IPS-18c (cell line): Measurements from ENCODE around the gene SH3GL3.

Experiments
- H3K4me3 ChIP-seq: 2 replicates; pipeline ENCODE4 v1.7.0; 2013; ENCODE audit warnings: low read depth, mild to moderate bottlenecking, low read length, moderate library complexity; ENCODE audit not compliant: insufficient read depth
- H3K9me3 ChIP-seq: one replicate; pipeline ENCODE4 v1.6.1; 2013; ENCODE audit warnings: mild to moderate bottlenecking, low read length, moderate library complexity; ENCODE audit not compliant: control insufficient read depth, insufficient read depth

SH3GL3 gene, protein sequence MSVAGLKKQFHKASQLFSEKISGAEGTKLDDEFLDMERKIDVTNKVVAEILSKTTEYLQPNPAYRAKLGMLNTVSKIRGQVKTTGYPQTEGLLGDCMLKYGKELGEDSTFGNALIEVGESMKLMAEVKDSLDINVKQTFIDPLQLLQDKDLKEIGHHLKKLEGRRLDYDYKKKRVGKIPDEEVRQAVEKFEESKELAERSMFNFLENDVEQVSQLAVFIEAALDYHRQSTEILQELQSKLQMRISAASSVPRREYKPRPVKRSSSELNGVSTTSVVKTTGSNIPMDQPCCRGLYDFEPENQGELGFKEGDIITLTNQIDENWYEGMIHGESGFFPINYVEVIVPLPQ

DNA sequence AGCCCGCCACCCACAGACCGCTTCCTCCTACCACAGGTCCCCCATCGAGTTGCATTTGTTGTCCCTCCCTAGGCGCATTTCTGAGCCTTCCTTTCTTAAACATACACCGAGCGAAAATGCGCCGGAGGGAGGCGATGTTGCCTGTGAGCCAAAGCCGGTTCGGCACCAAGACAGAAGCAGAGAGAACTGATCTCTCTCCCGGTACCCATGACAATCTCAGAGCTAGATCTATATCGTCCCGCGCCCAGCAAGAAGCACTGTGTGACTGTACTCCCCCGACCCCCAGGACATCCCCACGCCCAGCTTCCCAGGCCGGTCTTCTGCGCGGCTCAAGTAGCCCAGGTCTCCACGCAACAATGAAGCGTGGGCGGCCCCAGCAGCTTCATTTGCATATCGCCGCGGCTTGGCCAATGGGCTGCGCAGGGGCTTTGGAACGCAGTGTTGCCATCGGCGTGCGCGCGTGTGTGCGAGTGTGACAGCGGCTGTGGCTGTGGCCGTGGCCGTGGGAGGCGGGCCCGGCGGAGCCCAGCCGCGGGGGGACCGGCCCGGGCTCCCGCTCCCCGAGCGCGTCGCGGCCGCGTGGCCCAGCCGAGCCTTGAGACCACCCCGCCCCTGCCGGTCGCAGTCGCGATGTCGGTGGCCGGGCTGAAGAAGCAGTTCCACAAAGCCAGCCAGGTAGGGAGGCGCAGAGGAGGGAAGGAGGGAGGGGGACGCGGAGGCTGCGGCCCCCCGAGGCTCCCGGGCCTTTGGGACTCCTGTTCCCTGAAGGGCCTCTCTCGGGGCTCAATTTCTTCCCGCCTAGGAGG lies at the start of gene SH3GL3:
Gene SH3GL3 (plus strand): TSS at position 438 of the 806 bp plus-strand sequence. CDS start 193 bp downstream, at position 631.
- Histone ChIP-seq H3K4me3 (peak within 1 kb of the TSS; percentile 57), H3K9me3 (no peaks in the 10 kb centered on the region)

DNA sequence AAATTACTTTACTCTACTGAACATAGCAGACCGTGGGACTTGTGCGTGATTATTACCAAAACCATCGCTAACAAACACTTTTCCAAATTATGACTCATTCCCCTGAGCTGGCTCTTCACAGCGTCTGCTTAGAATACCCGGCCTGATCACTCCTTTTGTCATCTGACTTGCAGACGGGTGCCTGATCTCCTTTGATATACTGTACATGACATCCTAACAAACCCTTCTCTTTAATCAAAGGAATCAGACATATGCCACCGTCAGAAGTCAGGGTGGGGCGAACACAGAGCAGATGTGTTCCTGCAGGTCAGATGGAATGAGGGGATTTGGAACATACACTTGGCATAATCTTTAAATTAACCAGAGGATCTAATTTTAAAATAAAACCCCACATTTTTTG lies 48.5 kb upstream of the SH3GL3 start:
- Histone ChIP-seq H3K9me3 (peaks cover 2% of the 10 kb centered on the region), H3K4me3 (no peak overlapping the region)

DNA sequence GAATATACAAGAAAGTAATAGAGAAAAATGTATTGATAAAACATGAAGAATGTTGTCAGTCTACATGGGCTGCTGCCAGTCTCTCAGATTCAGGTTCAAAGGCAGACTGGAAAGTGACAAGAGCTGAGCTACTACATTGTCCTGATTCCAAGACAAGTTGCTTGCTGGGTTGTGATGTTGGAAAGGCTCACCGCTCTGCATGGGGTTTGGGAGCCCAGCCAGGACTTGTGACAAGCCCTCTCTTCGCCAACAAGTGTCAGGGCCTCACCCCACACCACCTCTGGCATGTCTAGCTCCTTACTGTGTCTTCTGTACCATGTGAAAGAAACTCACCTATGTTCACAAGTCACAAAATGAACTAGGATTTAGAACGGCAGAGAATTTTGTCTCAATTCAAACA lies 43.0 kb upstream of the SH3GL3 start:
- Histone ChIP-seq H3K9me3 (peaks cover 2% of the 10 kb centered on the region), H3K4me3 (no peak overlapping the region)

DNA sequence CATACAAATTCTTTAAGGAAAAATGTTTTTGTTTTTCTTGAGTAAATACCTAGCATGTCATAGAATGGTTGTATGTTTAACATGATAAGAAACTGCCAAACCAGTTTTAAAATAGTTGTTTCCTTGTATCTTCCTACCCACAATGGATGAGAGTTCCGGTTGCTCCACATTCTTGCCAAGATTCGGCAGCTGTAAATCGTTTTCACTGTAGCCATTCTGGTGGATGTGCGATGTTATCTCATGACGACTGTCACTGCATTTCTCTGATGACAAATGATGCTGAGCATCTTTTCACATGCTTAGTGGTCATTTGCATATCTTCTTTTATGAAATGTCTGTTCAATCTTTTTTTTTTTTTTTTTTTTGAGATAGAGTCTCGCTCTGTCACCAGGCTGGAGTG lies 36.6 kb upstream of the SH3GL3 start:
- Histone ChIP-seq H3K4me3 (no peak overlapping the region), H3K9me3 (peaks cover 2% of the 10 kb centered on the region)

DNA sequence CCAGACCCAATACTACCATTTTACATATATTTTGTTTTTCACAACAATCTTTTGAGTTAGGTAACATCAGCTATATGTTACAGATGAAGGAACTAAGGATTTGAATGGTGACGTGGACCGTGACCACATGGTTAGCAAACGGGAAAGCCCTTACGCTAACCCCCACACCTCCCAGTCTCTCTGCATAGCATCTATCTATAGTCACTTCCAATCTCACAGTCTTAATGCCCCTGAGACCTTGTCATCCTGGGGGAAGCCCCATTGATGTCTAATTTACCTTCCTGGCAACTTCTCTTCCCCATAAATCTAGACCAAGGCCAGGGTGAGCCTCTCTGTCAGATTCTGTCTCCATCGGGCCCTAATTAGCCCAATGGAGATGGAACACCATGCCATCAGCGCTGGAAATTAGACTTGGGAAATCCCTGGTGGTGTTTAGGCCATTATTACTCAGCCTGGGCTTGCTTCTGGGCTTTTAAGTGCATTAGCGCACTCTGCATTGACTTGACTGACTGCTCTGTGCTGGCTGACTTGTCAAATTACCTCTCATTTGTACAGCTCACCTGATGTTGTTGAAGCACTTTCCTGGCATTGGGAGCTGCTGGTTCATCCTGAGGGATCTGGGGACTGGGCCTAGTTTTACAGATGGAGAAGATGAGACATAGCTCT lies 34.0 kb upstream of the SH3GL3 start:
- Histone ChIP-seq H3K9me3 (peaks cover 2% of the 10 kb centered on the region), H3K4me3 (no peak overlapping the region)

DNA sequence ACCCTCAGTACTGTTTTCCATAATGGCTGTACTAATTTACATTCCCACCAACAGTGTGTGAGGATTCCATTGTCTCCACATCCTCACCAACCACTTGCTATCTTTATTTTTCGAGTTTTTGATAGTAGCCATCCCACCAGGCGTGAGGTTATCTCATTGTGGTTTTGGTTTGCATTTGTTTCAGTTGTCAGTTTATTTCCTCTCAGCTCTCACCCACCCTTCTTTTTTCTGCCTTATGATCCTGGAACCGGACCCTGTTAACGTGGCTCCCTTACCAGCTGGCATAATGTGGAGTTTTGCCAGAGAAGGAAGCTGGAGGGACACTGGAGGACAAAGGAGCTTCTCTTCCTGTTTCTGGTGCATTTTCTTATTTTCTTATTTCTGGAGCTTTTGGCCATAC lies 25.1 kb upstream of the SH3GL3 start:
- Histone ChIP-seq H3K4me3 (no peak overlapping the region), H3K9me3 (no peaks in the 10 kb centered on the region)

DNA sequence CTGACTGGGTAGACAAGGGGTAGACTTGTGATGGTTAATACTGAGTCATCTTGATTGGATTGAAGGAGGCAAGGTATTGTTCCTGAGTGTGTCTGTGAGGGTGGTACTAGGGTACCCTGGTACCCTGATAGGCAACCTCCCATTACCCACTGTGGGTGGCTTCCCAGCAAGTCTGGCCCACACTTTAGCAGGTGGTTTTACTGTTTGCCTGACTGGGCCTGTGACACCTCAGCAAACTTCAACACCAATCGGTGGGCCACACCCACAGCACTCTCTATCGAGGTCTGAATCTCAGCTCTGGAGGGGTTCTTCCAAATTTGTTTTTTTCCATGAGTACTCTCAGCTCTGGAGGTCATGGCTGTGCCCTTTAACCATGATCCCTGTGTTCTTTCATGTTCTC lies 24.6 kb upstream of the SH3GL3 start:
- Histone ChIP-seq H3K9me3 (no peaks in the 10 kb centered on the region), H3K4me3 (no peak overlapping the region)

DNA sequence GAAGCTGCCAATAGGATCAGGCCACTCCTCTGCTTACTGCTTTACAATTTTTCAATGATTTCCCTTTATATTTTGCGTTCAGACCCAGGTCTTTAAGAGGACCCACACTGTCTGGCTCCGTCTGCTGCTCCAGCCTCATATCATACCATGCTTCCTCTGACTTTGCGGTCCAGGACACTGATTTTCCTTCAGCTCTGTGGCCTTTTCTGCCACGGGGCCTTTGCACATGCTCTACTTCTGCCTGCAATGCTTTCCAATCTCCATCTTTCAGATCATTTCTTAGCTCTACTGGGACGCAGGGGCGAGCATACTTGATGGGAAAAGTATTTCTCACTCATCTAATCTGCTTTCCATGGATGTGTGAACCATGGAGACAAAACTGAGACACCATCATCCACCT lies 23.0 kb upstream of the SH3GL3 start:
- Histone ChIP-seq H3K9me3 (peaks cover 4% of the 10 kb centered on the region), H3K4me3 (no peak overlapping the region)

DNA sequence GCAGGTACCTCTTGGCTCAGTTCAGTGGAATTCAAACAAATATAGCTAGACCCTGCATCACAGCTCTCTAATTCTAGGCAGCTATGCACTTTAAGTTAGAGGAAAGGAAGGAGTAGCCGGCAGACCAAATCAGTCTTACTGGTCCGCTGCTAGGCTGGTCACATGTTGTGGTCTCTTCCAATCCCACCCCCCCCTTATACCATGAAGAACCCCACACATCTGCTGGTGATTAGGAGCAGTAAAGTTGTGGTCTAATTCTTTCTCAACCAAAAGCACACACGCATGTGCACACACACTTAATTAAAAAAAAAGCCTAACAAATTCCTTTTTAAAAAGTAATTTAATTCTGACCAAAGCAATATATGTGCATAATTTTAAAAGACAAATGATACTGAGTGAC lies 16.7 kb upstream of the SH3GL3 start:
- H3K9me3 ChIP-seq, result peaks cover 4% of the 10 kb centered on the region

DNA sequence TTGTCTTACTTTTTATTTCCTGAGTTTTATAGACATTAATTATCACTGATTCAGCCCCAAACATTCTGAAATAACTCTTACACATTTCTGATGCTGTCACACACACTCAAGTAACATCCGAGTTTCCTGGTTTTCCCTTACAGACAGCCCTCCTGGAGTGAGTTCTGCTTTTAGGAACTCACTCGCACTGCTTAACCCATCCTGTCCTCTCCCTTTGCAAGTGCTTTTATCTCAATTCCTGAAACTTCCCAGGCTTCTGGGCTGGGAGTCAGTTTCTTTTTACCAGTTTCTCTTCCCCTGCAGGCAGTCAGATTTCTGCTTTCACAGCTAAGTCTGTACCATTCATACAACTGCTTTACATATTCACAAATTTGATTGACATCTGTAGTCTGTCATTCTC lies 15.6 kb upstream of the SH3GL3 start:
- Histone ChIP-seq H3K4me3 (no peak overlapping the region), H3K9me3 (peaks cover 4% of the 10 kb centered on the region)

More for the DNA sequence above, 16.7 kb upstream of the SH3GL3 start:
- H3K4me3 ChIP-seq, result no peak overlapping the region

DNA sequence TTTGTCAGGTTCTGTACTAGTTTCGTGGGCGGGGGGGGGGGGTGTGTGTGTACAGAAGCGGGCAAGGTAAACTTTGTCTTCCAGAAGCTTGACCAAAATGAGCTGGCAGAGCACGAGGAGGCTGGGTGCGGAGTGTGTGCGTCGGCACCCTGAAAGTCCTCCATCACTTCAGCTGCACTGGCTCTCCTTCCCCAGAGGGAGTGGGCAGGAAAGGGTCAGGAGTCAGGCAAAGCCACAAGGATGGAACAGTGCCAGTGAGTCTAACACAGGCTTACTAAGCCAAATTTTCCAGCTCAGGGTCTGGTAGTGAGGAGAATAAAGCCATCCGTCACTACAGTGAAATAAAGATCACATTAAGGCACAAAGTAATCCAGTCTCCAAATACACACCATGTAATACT lies 11.9 kb upstream of the SH3GL3 start:
- Histone ChIP-seq H3K9me3 (no peaks in the 10 kb centered on the region), H3K4me3 (no peak overlapping the region)

DNA sequence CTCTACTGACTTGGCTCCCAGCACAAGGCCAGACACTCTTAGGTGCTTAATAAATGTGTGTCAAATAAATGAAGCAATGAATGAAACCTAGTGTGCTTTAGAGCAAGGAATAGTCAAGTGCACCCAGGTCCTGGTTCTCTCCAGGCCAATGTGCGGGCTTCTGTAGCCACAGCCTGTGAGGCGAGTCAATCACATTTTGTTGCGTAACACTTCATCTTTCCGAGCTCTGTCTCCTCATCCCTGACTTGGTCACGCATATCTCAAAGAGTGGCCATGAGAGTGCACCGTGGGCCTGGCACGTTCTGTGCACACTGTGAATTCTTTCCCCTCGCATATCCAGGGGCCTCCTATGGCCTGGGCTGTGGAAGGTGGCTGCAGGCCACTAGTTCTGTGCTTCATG lies 11.4 kb upstream of the SH3GL3 start:
- no peaks in the 10 kb centered on the region for H3K9me3 ChIP-seq
- H3K4me3 ChIP-seq, result no peak overlapping the region

DNA sequence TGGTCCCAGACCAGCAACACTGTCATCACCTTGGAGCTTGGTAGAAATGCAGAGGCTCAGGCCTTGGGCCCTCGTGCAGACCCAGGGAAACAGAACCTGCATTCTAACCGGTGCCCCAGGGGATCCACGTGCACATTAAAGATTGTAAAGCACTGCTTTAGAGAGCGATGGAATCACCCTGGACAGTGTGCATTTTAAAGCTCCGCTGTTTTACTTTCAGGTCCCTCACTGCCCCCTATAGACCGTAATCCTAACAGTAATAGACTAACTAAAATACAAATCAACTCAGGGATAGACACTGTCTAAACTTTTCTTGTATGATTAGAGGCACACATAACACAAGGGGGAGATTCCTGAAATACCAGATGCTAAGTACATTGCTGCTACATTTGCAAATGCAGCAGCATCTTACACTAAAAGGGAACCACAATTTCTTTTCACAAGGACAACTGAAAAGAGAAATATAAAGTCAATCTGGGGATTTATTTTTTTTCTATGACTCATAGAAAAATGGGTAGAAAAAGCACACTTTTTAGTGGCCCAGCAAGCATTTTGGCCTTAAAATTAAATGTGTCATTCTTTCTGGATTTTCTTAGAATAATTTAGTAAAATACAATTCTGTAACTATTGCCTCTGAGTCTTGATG lies 10.5 kb upstream of the SH3GL3 start:
- no peak overlapping the region for H3K4me3 ChIP-seq
- no peaks in the 10 kb centered on the region for H3K9me3 ChIP-seq

DNA sequence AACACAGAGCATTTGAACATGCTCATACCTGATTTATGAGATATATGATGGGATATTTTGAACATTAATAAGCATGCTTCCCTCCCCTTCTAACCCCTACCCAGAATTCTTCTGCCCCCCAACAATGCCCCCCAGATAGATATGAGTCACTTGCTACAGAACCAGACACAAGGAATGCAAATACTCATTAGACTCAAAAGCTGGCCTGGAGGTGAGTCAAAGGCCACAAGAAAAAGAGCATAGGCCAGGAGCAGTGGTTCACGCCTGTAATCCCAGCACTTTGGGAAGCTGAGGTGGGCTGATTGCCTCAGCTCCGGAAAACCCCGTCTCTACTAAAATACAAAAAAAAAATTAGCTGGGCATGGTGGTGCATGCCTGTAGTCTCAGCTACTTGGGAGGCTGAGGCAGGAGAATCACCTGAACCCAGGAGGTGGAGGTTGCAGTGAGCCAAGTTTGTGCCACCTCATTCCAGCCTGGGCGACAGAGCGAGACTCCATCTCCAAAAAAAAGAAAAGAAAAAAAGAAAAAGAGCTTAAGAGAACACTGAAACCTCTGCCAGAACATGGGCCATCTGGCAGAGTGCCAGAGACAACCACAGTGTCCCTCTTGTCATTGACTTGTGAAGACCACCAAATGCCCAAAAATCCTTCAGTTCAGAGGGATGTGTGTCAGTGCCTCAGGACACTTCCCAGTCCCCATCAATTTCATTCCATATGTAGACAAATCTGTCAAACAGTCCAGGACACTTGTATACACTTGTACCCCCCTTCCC lies 3.9 kb upstream of the SH3GL3 start:
- no peak overlapping the region for H3K4me3 ChIP-seq
- H3K9me3 ChIP-seq, result no peaks in the 10 kb centered on the region

DNA sequence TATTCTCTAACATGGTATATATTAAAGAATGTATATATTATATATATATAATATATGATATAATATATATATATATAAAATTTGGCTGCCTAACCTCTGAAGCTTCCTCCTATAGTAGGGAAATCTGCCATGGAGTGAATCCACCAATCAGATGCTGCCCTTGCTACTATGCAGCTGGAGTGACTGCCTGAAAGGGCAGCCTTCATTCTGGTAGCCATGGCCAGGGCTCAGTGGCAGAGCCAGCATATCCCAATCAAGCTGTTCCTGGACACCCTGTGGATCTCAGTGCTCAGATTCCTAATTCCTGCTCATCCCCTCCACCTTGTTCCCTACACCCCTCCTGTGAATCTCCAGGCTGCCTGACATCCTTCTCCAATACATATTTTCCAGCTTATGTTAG lies 2.2 kb upstream of the SH3GL3 start:
- H3K9me3 ChIP-seq, result no peaks in the 10 kb centered on the region
- H3K4me3 ChIP-seq, result no peak overlapping the region

DNA sequence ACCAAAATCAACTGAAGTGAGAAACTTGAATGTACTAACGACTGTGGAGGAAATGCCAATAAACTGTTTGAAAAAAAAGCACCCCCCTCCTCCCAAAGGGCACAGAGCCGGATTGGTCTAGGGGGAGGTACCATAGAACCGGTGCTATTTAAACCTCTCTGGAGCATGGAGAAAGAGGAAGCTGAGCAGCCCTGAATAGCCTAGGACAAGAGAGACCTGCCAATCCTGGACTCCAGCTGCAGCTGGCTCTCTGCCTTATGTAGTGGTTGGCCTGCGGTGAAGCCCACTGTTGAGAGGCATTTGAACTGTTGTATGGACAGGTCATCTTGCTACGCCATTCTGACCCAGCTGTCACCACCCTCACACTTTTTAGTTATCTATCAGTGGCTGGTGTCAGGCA lies 1.5 kb upstream of the SH3GL3 start:
- H3K4me3 ChIP-seq, result no peak overlapping the region
- no peaks in the 10 kb centered on the region for H3K9me3 ChIP-seq

DNA sequence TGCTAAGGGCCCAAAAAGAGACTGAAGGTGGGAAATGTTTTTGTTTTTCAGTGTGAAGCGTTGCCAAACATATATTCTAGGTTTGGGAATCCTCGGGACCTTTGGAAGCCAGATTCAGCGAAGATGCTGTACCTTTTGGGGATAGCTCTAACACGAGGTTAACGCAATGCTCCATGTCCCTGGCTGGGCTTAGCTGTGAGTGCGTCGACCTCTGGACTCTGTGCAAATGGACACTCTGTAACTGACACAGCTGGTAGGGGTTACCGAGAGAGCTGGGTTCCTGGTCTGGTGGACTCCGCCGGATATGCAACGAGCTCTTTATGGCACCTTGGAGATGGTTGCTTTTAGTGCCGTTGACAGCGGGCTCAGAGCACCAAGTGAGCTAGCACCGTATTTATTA lies 724 bp upstream of the SH3GL3 start:
- no peaks in the 10 kb centered on the region for H3K9me3 ChIP-seq
- H3K4me3 ChIP-seq, result peak overlapping the region; percentile 57; the same call in 1 of the 2 replicates
